ENCODE measurements around the gene CNN2.

- no peak for TF ChIP-seq POLR2A (IDR thresholded peaks at IDR 0.05; ENCODE audit: low read depth, low read length)
- no peak for TF ChIP-seq POLR2AphosphoS5 (IDR thresholded peaks at IDR 0.05; ENCODE audit: low read depth, low read length)
Observed at GRCh38 chr19:992670-993055, 33.7 kb upstream of the CNN2 start.

Data from GM12892 (cell line).